Neural cell (in vitro differentiated cells): ENCODE data around the gene BNIP5. TPM values are rescaled to one million over a fixed set of nuclear protein-coding genes. Genes with fewer than 3 reads are reported as not detected.
"Not testable (repeated sequence)": the region's sequence is repeated elsewhere in the genome, so short reads cannot be mapped to it uniquely, and the experiment has no call there.

Experiments
- H2AFZ ChIP-seq: fragments of 200-600, 300-800 bp; sonication (generic), shearing (Covaris generic); 2 replicates; pipeline ENCODE4 v1.6.0; 2014; ENCODE audit warnings: low read depth, mild to moderate bottlenecking, antibody characterized with exemption, low read length, moderate library complexity
- H3F3A ChIP-seq: fragments of 200-600 bp; shearing (Covaris generic); 2 replicates; pipeline ENCODE4 v1.6.1; 2016; ENCODE audit warnings: mild to moderate bottlenecking, moderate library complexity, mixed read lengths, antibody characterized with exemption, low read length; ENCODE audit not compliant: insufficient read depth, poor library complexity, severe bottlenecking
- H3K27ac ChIP-seq: fragments of 200-600, 300-800 bp; sonication (generic), shearing (Covaris generic); 2 replicates; pipeline ENCODE4 v1.5.1; 2014; ENCODE audit warnings: mild to moderate bottlenecking, low read length, moderate library complexity
- H3K27me3 ChIP-seq: fragments of 300-800, 200-600 bp; sonication (generic), shearing (Covaris generic); 2 replicates; pipeline ENCODE4 v1.6.0; 2014; ENCODE audit warnings: mild to moderate bottlenecking, low read depth, low read length, moderate library complexity; ENCODE audit not compliant: insufficient read depth
- H3K36me3 ChIP-seq: fragments of 300-800, 200-600 bp; sonication (generic), shearing (Covaris generic); 2 replicates; pipeline ENCODE4 v1.5.1; 2014; ENCODE audit warnings: mild to moderate bottlenecking, antibody characterized with exemption, low read length, moderate library complexity; ENCODE audit not compliant: insufficient read depth
- H3K4me2 ChIP-seq: fragments of 300-800, 200-600 bp; sonication (generic), shearing (Covaris generic); 2 replicates; pipeline ENCODE4 v1.6.0; 2014; ENCODE audit warnings: mild to moderate bottlenecking, low read length
- H3K4me3 ChIP-seq: fragments of 300-800, 200-600 bp; sonication (generic), shearing (Covaris generic); 2 replicates; pipeline ENCODE4 v1.5.1; 2014; ENCODE audit warnings: mild to moderate bottlenecking, low read length, moderate library complexity
- H3K79me2 ChIP-seq: fragments of 200-600 bp; shearing (Covaris generic); replicated peaks from 2 replicates; pipeline ENCODE4 v1.6.0; 2014; ENCODE audit warnings: mild to moderate bottlenecking, low read length, moderate library complexity; ENCODE audit not compliant: insufficient read depth
- H3K9ac ChIP-seq: fragments of 300-800, 200-600 bp; sonication (generic), shearing (Covaris generic); 2 replicates; pipeline ENCODE4 v1.6.1; 2016; ENCODE audit warnings: mild to moderate bottlenecking, low read length, mixed read lengths
- H3K9me2 ChIP-seq: fragments of 200-600 bp; shearing (Covaris generic); 2 replicates; pipeline ENCODE4 v1.6.1; 2016; ENCODE audit warnings: mild to moderate bottlenecking, low read length, mixed read lengths; ENCODE audit not compliant: insufficient read depth
- H3K9me3 ChIP-seq: fragments of 200-600, 300-800 bp; sonication (generic), shearing (Covaris generic); 2 replicates; pipeline ENCODE4 v1.6.1; 2016; ENCODE audit warnings: mild to moderate bottlenecking, mixed run types, low read length, moderate library complexity, mixed read lengths
- H4K20me1 ChIP-seq: fragments of 200-600 bp; shearing (Covaris generic); 2 replicates; pipeline ENCODE4 v1.6.1; 2016; ENCODE audit warnings: mild to moderate bottlenecking, mixed run types; ENCODE audit not compliant: insufficient read depth
- POLR2AphosphoS5 ChIP-seq: IDR thresholded peaks from 2 replicates; pipeline ENCODE4 v1.6.1; 2012
- RAD21 ChIP-seq: fragments of 450-650 bp; conservative IDR thresholded peaks from 2 replicates; pipeline ENCODE4 v1.6.1; 2014; ENCODE audit warnings: antibody characterized with exemption, mild to moderate bottlenecking, moderate library complexity
- REST ChIP-seq: IDR thresholded peaks from 2 replicates; pipeline ENCODE4 v1.6.1; 2012; ENCODE audit warnings: borderline replicate concordance
- TAF1 ChIP-seq: IDR thresholded peaks from 2 replicates; pipeline ENCODE4 v1.6.1; 2012; ENCODE audit warnings: low read depth
- polyA plus RNA-seq: library from polyadenylated mRNA; depleted of rRNA; stranded (reverse); fragments of >200 nt; gene quantifications from 2 replicates; pipeline ENCODE4 v1.2.3, GENCODE V29; 2014
- TF ChIP-seq, protein P1 (sequence below): fragments of 450-650 bp; IDR thresholded peaks from 2 replicates; pipeline ENCODE4 v1.5.1; 2014; ENCODE audit warnings: antibody characterized with exemption, mild to moderate bottlenecking, moderate library complexity; ENCODE audit not compliant: poor library complexity, severe bottlenecking

Gene BNIP5
- polyA plus RNA-seq, 1 donor from 2014 or later = not detected

GRCh38 chr6:36364669-36365479 is 28.2 kb upstream of the BNIP5 start:
- TF ChIP-seq TAF1 = no peak
- TF ChIP-seq RAD21 = no peak
- TF ChIP-seq POLR2AphosphoS5 = no peak
- TF ChIP-seq, protein P1, sequence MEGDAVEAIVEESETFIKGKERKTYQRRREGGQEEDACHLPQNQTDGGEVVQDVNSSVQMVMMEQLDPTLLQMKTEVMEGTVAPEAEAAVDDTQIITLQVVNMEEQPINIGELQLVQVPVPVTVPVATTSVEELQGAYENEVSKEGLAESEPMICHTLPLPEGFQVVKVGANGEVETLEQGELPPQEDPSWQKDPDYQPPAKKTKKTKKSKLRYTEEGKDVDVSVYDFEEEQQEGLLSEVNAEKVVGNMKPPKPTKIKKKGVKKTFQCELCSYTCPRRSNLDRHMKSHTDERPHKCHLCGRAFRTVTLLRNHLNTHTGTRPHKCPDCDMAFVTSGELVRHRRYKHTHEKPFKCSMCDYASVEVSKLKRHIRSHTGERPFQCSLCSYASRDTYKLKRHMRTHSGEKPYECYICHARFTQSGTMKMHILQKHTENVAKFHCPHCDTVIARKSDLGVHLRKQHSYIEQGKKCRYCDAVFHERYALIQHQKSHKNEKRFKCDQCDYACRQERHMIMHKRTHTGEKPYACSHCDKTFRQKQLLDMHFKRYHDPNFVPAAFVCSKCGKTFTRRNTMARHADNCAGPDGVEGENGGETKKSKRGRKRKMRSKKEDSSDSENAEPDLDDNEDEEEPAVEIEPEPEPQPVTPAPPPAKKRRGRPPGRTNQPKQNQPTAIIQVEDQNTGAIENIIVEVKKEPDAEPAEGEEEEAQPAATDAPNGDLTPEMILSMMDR = no peak
- no peak for TF ChIP-seq REST
- Histone ChIP-seq H4K20me1 (no peaks in the 10 kb centered on the region), H3K27me3 (no peaks in the 10 kb centered on the region), H3K79me2 (no peaks in the 10 kb centered on the region), H2AFZ (no peak overlapping the region), H3K9me2 (no peaks in the 10 kb centered on the region), H3K9me3 (no peaks in the 10 kb centered on the region), H3K36me3 (no peaks in the 10 kb centered on the region), H3F3A (no peaks in the 10 kb centered on the region), H3K27ac (no peak overlapping the region), H3K9ac (no peak overlapping the region), H3K4me3 (no peak overlapping the region), H3K4me2 (no peak overlapping the region)

DNA sequence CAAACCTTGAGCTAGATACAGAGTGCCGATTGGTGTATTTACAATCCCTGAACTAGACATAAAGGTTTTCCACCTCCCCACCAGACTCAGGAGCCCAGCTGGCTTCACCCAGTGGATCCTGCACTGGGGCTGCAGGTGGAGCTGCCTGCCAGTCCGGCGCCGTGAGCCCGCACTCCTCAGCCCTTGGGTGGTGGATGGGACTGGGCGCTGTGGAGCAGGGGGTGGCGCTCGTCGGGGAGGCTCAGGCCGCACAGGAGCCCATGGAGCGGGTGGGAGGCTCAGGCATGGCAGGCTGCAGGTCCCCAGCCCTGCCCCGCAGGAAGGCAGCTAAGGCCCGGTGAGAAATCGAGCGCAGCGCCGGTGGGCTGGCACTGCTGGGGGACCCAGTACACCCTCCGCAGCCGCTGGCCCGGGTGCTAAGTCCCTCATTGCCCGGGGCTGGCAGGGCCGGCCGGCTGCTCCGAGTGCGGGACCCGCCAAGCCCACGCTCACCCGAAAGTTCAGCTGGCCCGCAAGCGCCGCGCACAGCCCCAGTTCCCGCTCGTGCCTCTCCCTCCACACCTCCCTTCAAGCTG is 27.5 kb upstream of the BNIP5 start:
- H3K27me3 ChIP-seq, H3K36me3 ChIP-seq, H3F3A ChIP-seq, H3K4me3 ChIP-seq, H3K79me2 ChIP-seq, H4K20me1 ChIP-seq, H3K4me2 ChIP-seq, H3K9me2 ChIP-seq, H3K27ac ChIP-seq, H3K9me3 ChIP-seq, H3K9ac ChIP-seq, H2AFZ ChIP-seq: not testable (repeated sequence)

DNA sequence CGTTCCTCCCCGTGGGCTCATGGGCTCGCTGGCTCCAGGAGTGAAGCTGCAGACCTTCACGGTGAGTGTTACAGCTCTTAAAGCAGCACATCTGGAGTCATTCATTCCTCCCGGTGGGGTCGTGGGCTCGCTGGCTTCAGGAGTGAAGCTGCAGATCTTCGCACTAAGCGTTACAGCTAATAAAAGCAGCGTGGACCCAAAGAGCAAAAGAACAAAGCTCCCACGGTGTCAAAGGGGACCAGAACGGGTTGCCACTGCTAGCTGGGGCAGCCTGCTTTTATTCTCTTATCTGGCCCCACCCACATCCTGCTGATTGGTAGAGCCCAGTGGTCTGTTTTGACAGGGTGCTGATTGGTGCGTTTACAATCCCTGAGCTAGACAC is 26.7 kb upstream of the BNIP5 start:
- not testable (repeated sequence) for H2AFZ ChIP-seq, H3K4me3 ChIP-seq, H3K9me3 ChIP-seq, H3K79me2 ChIP-seq, H4K20me1 ChIP-seq, H3K4me2 ChIP-seq, H3F3A ChIP-seq, H3K36me3 ChIP-seq, H3K27ac ChIP-seq, H3K9me2 ChIP-seq, H3K27me3 ChIP-seq, H3K9ac ChIP-seq
